Panc1 (cell line): ENCODE measurements around the gene ATF2. TPM values are rescaled to one million over a fixed set of nuclear protein-coding genes. Genes with fewer than 3 reads are reported as not detected.

ENCODE experiments used
- ATAC-seq: fragments of 200-7000 bp; cut with Tn5 transposase; 2 replicates; pipeline ENCODE4 v1.9.1; 2020; ENCODE audit warnings: mild to moderate bottlenecking, moderate library complexity
- BruUV-seq: library from RNA; stranded (reverse); fragments of 400-500 nt; replicated peaks from 2 replicates; lab custom pipeline; 2021; lab: Mats Ljungman, UMichigan
- CTCF ChIA-PET: fragments of 300-600 bp; sonication (Branson Sonifier 250); formaldehyde crosslinking; loops from one replicate; lab custom pipeline; 2022; ENCODE audit warnings: antibody characterized with exemption; lab: Charles Lee
- POLR2A ChIA-PET: fragments of 300-600 bp; sonication (Branson Sonifier 250); formaldehyde crosslinking; loops from one replicate; lab custom pipeline; 2022; ENCODE audit warnings: antibody characterized with exemption; lab: Charles Lee
- DNase-seq: peaks from one replicate; pipeline ENCODE4 v3.0.0-alpha.2; 2010; ENCODE audit warnings: low read depth, low spot score
- H3K27ac ChIP-seq: 2 replicates; pipeline ENCODE4 v1.5.1; 2011; ENCODE audit warnings: mild to moderate bottlenecking, low read length, inconsistent platforms
- H3K27me3 ChIP-seq: fragments of 200-500 bp; sonication (Bioruptor generic); 2 replicates; pipeline ENCODE4 v1.6.0; 2014; ENCODE audit warnings: low read length, inconsistent platforms; ENCODE audit not compliant: control insufficient read depth, insufficient read depth
- H3K36me3 ChIP-seq: fragments of 200-500 bp; sonication (Bioruptor generic); 2 replicates; pipeline ENCODE4 v1.5.1; 2014; ENCODE audit warnings: inconsistent platforms, mild to moderate bottlenecking, low read length, moderate library complexity; ENCODE audit not compliant: control insufficient read depth, insufficient read depth
- H3K4me1 ChIP-seq: 2 replicates; pipeline ENCODE4 v1.5.1; 2011; ENCODE audit warnings: inconsistent platforms, mild to moderate bottlenecking, low read length, moderate library complexity; ENCODE audit not compliant: control insufficient read depth, insufficient read depth
- H3K4me3 ChIP-seq, 2 experiments: 2 replicates each; pipeline ENCODE4 v1.5.1; 2011 to 2012; ENCODE audit warnings: low read depth in 2 of 2, low read length in 2 of 2, mild to moderate bottlenecking in 2 of 2, inconsistent platforms in 1 of 2, moderate library complexity in 1 of 2
- H3K9me3 ChIP-seq: fragments of 200-500 bp; sonication (Bioruptor generic); 2 replicates; pipeline ENCODE4 v1.5.1; 2014; ENCODE audit warnings: low read depth, mild to moderate bottlenecking, inconsistent platforms, low read length, moderate library complexity; ENCODE audit not compliant: control insufficient read depth, insufficient read depth
- CTCF ChIP-seq: fragments of 450-650 bp; IDR thresholded peaks from 2 replicates; pipeline ENCODE4 v1.5.1; 2017; ENCODE audit warnings: mild to moderate bottlenecking
- POLR2AphosphoS5 ChIP-seq: IDR thresholded peaks from 2 replicates; pipeline ENCODE4 v1.6.1; 2012; ENCODE audit warnings: mild to moderate bottlenecking, low read depth, low read length, moderate library complexity
- REST ChIP-seq, 2 experiments: IDR thresholded peaks; 2 replicates each; pipeline ENCODE4 v1.6.1; 2011 to 2012; ENCODE audit warnings: low read depth in 2 of 2, control low read depth in 1 of 2, low read length in 1 of 2, mild to moderate bottlenecking in 1 of 2, moderate library complexity in 1 of 2; ENCODE audit not compliant: insufficient read depth in 1 of 2
- SIN3A ChIP-seq: IDR thresholded peaks from 2 replicates; pipeline ENCODE4 v1.6.1; 2012; ENCODE audit warnings: low read depth, mild to moderate bottlenecking, low read length, moderate library complexity, borderline replicate concordance; ENCODE audit not compliant: insufficient read depth
- TCF7L2 ChIP-seq: IDR thresholded peaks from 2 replicates; pipeline ENCODE4 v1.6.1; 2011; ENCODE audit warnings: mild to moderate bottlenecking, low read depth, low read length, inconsistent platforms
- in situ Hi-C: cut with HindIII; loops from 2 replicates; pipeline ENCODE4 v1.10.0; 2016; ENCODE audit warnings: low sequenced_read_pairs, low pct_unique_long_range_greater_than_20kb
- intact Hi-C: fragments of 100-400 bp; cut with micrococcal nuclease; formaldehyde crosslinking; loops from one replicate; pipeline ENCODE4 v1.10.0; 2022; ENCODE audit not compliant: unreplicated experiment
- total RNA-seq: library from RNA; stranded (reverse); gene quantifications from one replicate; pipeline ENCODE4 v1.2.1, GENCODE V29; 2021; ENCODE audit not compliant: unreplicated experiment

The ATF2 gene
- total RNA-seq, 1 experiment from 2014 or later = 61.8 TPM

GRCh38 chr2:175140332-175140731 is 27.7 kb downstream of the ATF2 start:
- H3K4me3 ChIP-seq = no peak overlapping the region
- H3K36me3 ChIP-seq = peaks cover 15% of the 10 kb centered on the region
- intact Hi-C loops = no loop called here
- CTCF ChIA-PET = interaction anchor here (0.6 kb wide), 1 partner anchor 128 kb away, joined by 4 read pairs; no protein-coding TSS in a partner anchor
- BruUV-seq = no TSS peak
- in situ Hi-C loops = no loop called here
- TF ChIP-seq REST (IDR thresholded peaks at IDR 0.05; ENCODE audit: insufficient read depth in 1 of 2, low read depth in 2 of 2, low read length in 1 of 2) (no peak), TCF7L2 (no peak), SIN3A (no peak), POLR2AphosphoS5 (no peak), CTCF (no peak)
- DNase-seq = no peak
- ATAC-seq = no peak
- H3K27me3 ChIP-seq = no peaks in the 10 kb centered on the region
- H3K4me1 ChIP-seq = peaks cover 4% of the 10 kb centered on the region; the same call in 1 of the 2 replicates
- H3K9me3 ChIP-seq = no peaks in the 10 kb centered on the region
- POLR2A ChIA-PET = no interaction called here
- no peak overlapping the region for H3K27ac ChIP-seq

- POLR2A ChIA-PET = interaction anchor here (0.6 kb wide), 1 partner anchor 723 kb away, joined by 3 read pairs; no protein-coding TSS in a partner anchor
- H3K36me3 ChIP-seq = peaks cover 17% of the 10 kb centered on the region
- no peaks in the 10 kb centered on the region for H3K27me3 ChIP-seq
- H3K4me3 ChIP-seq = no peak overlapping the region
- ATAC-seq = no peak
- DNase-seq = no peak
- CTCF ChIA-PET = no interaction called here
- no peaks in the 10 kb centered on the region for H3K9me3 ChIP-seq
- TF ChIP-seq POLR2AphosphoS5 = no peak
- no peak for TF ChIP-seq SIN3A
- no peak for TF ChIP-seq CTCF
- TF ChIP-seq TCF7L2 = no peak
- TF ChIP-seq REST (IDR thresholded peaks at IDR 0.05; ENCODE audit: insufficient read depth in 1 of 2, low read depth in 2 of 2, low read length in 1 of 2) = no peak
- H3K4me1 ChIP-seq = peaks cover 4% of the 10 kb centered on the region; the same call in 1 of the 2 replicates
- intact Hi-C loops (no loop called here), in situ Hi-C loops (no loop called here)
- H3K27ac ChIP-seq = no peak overlapping the region
- no TSS peak for BruUV-seq
These were observed 30.2 kb downstream of the ATF2 start for GRCh38 chr2:175137793-175138192.
